Gastrocnemius medialis (tissue), 4 donors: ENCODE data around the gene CPM.

Experiments
- POLR2A ChIP-seq, 2 donors: fragments of 450-650 bp; IDR thresholded peaks; one replicate each; pipeline ENCODE4 v1.6.1; 2017; ENCODE audit warnings: antibody characterized with exemption in 2 of 2, mild to moderate bottlenecking in 2 of 2, moderate library complexity in 2 of 2
- TF ChIP-seq, protein P1 (sequence below), 5 experiments: fragments of 450-650 bp in 3 of 5; fragments of 200-600 bp in 2 of 5; sonication (generic) in 2 of 5; IDR thresholded peaks in 4 of 5; conservative IDR thresholded peaks in 1 of 5; 1 replicate in 4 of 5; 2 replicates in 1 of 5; pipeline ENCODE4 v1.5.1; 2016 to 2019; ENCODE audit warnings: antibody characterized with exemption in 5 of 5, mild to moderate bottlenecking in 3 of 5, moderate library complexity in 3 of 5

DNA sequence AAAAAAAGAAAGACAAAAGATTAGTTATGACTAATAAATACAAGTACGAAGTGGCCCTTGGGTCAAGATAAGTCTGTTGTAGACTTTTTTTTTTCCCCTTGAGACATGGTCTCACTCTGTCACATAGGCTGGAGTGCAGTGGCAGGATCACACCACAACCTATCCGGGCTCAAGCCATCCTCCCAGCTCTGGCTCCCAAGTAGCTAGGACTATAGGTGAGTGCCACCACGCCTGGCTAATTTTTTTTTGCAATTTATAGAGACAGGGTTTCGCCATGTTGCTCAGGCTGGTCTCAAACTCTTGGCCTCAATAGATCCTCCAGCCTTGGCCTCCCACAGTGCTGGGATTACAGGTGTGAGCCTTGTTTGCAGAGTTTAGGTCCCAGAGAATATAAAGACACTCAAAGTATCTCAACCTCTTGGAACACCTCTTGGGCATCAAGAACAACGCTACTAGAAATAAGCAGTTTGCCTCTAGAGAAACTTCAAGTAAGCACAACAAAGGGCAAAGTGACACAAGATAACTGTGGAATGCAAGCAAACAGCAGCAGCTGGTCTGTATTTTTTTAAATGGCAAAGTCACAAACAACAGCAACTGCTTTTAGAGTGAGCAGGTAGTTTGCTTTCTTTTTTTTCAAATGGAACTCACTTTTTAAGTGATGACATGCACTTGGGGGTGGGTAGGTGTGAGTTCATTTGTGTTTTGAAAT is 128.9 kb downstream of the CPM start:
- TF ChIP-seq, protein P1, sequence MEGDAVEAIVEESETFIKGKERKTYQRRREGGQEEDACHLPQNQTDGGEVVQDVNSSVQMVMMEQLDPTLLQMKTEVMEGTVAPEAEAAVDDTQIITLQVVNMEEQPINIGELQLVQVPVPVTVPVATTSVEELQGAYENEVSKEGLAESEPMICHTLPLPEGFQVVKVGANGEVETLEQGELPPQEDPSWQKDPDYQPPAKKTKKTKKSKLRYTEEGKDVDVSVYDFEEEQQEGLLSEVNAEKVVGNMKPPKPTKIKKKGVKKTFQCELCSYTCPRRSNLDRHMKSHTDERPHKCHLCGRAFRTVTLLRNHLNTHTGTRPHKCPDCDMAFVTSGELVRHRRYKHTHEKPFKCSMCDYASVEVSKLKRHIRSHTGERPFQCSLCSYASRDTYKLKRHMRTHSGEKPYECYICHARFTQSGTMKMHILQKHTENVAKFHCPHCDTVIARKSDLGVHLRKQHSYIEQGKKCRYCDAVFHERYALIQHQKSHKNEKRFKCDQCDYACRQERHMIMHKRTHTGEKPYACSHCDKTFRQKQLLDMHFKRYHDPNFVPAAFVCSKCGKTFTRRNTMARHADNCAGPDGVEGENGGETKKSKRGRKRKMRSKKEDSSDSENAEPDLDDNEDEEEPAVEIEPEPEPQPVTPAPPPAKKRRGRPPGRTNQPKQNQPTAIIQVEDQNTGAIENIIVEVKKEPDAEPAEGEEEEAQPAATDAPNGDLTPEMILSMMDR (IDR thresholded peaks at IDR 0.05 in 4 of 5, conservative IDR thresholded peaks at IDR 0.05 in 1 of 5): no peak
- TF ChIP-seq POLR2A (IDR thresholded peaks at IDR 0.05): no peak
